IPS-18a (cell line): ENCODE data around the gene FGGY.

Source experiments
- H3K27ac ChIP-seq: one replicate; pipeline ENCODE4 v1.5.1; 2013; ENCODE audit warnings: low read length
- H3K27me3 ChIP-seq: one replicate; pipeline ENCODE4 v1.6.1; 2013; ENCODE audit warnings: mild to moderate bottlenecking, low read length; ENCODE audit not compliant: control insufficient read depth, insufficient read depth
- H3K36me3 ChIP-seq: one replicate; pipeline ENCODE4 v1.6.1; 2013; ENCODE audit warnings: low read depth, low read length; ENCODE audit not compliant: control insufficient read depth
- H3K4me1 ChIP-seq: one replicate; pipeline ENCODE4 v1.6.1; 2013; ENCODE audit warnings: low read depth, low read length; ENCODE audit not compliant: control insufficient read depth
- H3K4me3 ChIP-seq: one replicate; pipeline ENCODE4 v1.5.1; 2013; ENCODE audit warnings: low read length
- H3K9ac ChIP-seq: one replicate; pipeline ENCODE4 v1.6.1; 2013; ENCODE audit warnings: mild to moderate bottlenecking, low read length, moderate library complexity
- H3K9me3 ChIP-seq: one replicate; pipeline ENCODE4 v1.6.1; 2013; ENCODE audit warnings: low read depth, low read length; ENCODE audit not compliant: control insufficient read depth

The FGGY gene

DNA sequence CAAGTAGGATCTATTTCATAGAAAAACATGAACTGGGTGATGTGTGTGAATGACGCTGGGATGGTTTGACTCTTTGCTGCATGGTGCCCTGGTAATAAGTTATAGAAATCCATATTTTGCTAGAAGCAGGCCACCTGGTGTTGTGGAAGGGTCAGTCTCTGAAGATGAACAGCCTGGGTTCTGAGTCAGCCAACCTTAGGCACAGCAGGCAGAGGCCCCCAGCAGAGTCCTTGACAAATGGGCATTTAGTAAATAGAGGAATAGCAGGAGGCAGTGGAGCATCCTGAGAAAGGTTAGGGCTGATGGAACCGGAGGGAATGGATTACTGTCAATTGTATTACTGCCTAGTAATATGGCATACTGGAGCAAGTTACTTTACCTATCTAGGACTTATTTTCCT lies 20.9 kb downstream of the FGGY start:
- no peaks in the 10 kb centered on the region for H3K27me3 ChIP-seq
- H3K27ac ChIP-seq = no peak overlapping the region
- no peak overlapping the region for H3K4me3 ChIP-seq
- H3K9ac ChIP-seq = no peak overlapping the region
- no peaks in the 10 kb centered on the region for H3K36me3 ChIP-seq
- peaks cover 8% of the 10 kb centered on the region for H3K4me1 ChIP-seq
- H3K9me3 ChIP-seq = no peaks in the 10 kb centered on the region

DNA sequence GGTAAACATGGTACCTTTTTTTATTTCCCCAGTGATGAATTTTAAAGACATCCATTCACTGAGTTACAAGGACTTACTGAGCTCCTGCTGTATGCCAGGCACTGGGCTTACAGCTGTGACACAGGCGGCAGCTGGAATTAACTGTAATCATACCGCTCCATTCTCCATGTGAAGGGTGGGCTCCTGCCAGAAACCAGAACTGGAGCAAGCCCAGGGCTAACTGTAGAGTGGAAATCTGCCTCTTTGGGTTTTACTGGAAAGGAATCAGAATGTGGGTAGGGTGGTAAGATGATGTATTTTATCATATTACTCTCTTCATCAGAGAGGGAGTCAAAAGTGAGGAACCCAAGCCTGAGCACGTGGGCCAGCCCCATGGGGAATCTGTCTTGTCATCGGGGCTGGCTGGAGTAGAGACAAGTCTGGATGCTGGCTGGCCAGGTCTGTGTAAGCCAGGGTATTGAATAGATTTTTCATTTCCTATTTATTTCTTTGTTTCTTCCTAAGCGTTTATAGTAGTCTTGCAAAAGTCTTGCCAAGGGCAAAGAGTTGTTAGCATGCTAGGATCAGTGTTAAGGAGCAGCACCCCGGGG lies 21.5 kb downstream of the FGGY start:
- Histone ChIP-seq H3K27ac (no peak overlapping the region), H3K9me3 (no peaks in the 10 kb centered on the region), H3K9ac (no peak overlapping the region), H3K27me3 (no peaks in the 10 kb centered on the region), H3K4me3 (no peak overlapping the region), H3K36me3 (no peaks in the 10 kb centered on the region), H3K4me1 (peaks cover 8% of the 10 kb centered on the region)

DNA sequence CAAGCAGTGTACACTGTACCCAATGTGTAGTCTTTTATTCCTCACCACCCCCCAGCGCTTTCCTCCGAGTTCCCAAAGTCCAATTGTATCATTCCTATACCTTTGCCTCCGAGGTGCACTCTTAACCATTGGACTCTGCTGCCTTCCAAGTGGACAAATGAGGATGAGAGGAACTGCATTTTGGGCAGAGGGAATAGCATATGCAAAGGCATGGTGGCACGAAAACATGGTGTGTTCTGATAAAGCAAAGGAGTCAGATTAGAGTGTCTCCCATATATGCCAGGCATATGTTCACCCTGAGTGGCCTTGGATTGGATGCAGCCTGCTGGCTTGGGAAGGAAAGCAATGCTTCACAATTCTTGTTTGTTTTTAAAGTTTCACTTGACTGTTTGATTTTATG lies 25.5 kb downstream of the FGGY start:
- Histone ChIP-seq H3K9ac (no peak overlapping the region), H3K36me3 (no peaks in the 10 kb centered on the region), H3K4me3 (no peak overlapping the region), H3K27me3 (no peaks in the 10 kb centered on the region), H3K4me1 (peaks cover 10% of the 10 kb centered on the region), H3K27ac (no peak overlapping the region), H3K9me3 (no peaks in the 10 kb centered on the region)

DNA sequence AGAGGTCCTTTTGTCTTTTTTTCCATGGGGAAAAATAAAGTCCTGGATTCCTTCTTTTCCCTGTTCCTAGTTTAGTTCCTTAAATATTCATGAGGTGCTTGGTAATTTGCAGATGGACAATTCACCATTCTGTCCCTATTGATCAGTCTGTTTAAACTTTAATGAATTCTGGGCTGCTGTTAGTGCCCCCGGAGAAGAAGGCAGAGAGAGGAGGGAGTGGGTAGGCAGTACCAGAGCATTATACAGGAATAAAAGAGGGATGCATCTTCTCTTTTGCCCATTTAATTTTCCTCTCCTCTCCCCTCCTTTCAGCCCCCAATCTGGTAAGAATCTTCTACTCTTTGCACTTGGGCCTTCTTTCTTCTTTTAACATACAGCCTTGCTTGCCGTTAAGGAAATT lies 25.9 kb downstream of the FGGY start:
- Histone ChIP-seq H3K4me1 (peaks cover 9% of the 10 kb centered on the region), H3K9ac (no peak overlapping the region), H3K4me3 (no peak overlapping the region), H3K36me3 (no peaks in the 10 kb centered on the region), H3K9me3 (no peaks in the 10 kb centered on the region), H3K27me3 (no peaks in the 10 kb centered on the region), H3K27ac (no peak overlapping the region)

DNA sequence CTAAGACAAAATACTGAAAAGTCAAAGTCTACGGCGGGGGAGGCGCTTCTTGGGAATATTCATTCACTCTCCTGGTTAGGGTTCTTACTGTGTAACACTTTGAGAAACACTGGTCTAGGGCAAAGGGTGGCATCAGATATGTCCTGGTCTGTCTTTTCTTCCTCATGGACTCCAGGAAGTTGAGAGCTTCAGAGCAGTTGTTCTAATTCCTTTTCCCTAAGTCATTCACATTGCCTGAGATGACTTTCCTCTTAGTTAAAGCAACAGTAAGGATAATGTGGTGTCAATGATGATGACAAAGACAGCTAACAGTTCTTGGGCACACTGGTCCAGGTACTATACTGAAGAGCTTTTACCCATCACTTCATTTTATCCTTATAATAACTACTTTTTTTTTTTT lies 27.0 kb downstream of the FGGY start:
- Histone ChIP-seq H3K27me3 (no peaks in the 10 kb centered on the region), H3K9ac (no peak overlapping the region), H3K36me3 (no peaks in the 10 kb centered on the region), H3K4me3 (no peak overlapping the region), H3K27ac (no peak overlapping the region), H3K9me3 (no peaks in the 10 kb centered on the region), H3K4me1 (peaks cover 5% of the 10 kb centered on the region)

DNA sequence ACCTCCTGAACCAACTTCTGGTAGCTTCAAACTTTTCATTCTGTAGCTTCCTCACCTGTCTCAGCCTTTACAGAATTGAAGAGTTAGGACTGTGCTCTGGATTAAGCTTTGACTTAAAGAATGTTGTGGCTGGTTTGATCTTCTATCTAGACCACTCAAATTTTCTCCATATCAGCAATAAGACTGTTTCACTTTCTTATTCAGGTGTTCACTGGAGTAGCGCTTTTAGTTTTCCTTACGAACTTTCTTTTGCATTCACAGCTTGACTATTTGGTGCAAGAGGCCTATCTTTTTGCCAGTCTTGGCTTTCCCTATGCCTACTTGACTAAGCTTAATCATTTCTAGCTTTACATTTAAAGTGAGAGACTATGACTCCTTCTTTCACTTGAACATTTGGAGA lies 31.5 kb downstream of the FGGY start:
- Histone ChIP-seq H3K9me3 (no peaks in the 10 kb centered on the region), H3K4me1 (peaks cover 5% of the 10 kb centered on the region), H3K4me3 (no peak overlapping the region), H3K9ac (no peak overlapping the region), H3K27me3 (no peaks in the 10 kb centered on the region), H3K27ac (no peak overlapping the region), H3K36me3 (no peaks in the 10 kb centered on the region)

DNA sequence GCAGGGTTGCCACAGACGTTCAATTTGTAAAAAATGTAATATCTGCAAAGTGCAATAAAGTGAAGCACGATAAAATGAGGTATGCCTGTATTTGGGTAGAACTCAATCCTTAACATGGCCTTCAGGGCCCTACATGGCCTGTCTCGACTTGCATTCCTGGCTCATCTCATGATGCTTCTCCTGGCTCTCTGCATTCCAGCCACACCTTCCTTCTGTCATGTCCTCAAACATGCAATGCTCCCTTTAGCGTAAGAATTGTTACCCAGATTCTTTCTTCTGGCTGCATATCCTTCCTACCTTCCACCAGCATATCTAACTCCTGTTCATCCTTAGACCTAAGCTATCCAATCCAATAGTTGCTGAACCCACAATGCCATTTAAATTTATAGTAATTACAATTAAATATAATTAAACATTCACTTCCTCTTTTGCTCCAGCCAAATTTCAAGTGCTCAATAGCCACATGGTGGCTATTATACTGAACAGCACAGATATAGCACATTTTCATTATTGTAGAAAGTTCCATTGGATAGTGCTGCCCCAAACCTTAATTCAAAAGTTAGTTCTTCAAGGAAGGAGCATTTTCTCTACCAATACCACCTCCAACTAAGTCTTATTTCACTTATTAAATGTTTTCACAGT lies 32.6 kb downstream of the FGGY start:
- Histone ChIP-seq H3K27me3 (no peaks in the 10 kb centered on the region), H3K27ac (no peak overlapping the region), H3K4me3 (no peak overlapping the region), H3K9me3 (no peaks in the 10 kb centered on the region), H3K9ac (no peak overlapping the region), H3K36me3 (no peaks in the 10 kb centered on the region), H3K4me1 (peaks cover 5% of the 10 kb centered on the region)

DNA sequence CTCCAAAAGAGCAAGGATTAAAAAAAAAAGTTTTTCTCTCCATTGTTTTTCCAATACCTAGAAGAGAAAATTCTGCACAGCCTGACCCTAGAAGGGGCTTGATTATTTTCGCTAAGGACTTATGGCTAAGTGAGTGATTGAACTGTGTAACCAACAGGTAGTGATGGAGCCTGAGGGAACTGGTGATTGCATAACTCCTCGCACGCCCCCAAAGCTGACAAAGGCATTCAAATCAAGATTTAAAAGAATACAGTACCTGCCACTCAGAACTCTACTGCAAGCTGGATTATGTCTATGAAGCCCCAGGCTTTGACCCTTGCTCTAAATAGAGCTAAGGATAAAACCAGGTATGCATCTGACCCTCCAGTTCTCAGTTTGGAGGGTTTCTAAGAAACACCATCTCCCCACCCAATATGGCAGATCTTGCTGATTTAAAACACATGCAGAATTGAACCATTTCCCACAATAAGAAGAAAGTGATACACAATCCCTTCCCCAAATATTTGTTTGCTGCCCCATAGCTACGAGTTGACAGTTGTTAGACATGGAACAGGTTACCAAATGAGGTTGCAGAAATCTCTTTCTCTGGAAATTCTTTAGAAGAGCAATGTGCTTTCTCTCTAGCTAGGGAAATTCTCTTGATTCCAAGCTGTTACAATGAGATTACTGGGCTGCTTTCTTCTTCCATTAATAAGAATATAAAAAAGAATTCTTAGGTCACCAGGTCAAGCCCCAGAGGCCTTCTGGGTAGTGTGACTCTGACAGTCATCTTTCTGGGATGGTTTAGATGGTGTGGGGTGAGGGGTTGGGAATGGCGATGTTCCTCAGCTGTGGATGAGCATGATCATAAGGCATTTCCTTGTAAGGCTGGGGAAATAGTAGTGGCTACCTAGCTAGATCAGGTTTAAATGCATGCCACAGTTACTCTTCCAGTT lies 35.1 kb downstream of the FGGY start:
- Histone ChIP-seq H3K9ac (no peak overlapping the region), H3K9me3 (no peaks in the 10 kb centered on the region), H3K27me3 (no peaks in the 10 kb centered on the region), H3K4me1 (no peaks in the 10 kb centered on the region), H3K36me3 (no peaks in the 10 kb centered on the region), H3K4me3 (no peak overlapping the region), H3K27ac (no peak overlapping the region)

DNA sequence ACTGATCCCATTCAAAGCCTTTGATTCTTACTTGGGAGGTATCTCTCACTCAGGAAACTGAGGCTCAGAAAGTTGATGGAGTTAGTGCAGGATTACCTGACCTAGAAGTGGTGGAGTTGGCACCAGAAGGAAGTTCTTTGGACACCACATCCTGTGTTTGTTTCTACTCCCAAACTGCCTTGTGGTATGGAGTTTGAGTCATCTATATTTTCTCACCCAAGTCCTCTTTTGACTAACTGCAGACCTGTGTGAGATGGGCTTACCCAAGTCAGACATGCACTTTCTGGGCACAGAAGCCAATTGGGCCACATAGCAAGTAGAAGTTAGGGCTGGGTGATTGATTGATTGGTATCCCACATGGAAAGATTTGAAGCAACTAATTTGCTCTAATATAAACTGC lies 36.1 kb downstream of the FGGY start:
- H3K4me1 ChIP-seq = no peaks in the 10 kb centered on the region
- H3K9ac ChIP-seq = no peak overlapping the region
- no peak overlapping the region for H3K27ac ChIP-seq
- no peaks in the 10 kb centered on the region for H3K9me3 ChIP-seq
- no peaks in the 10 kb centered on the region for H3K36me3 ChIP-seq
- H3K4me3 ChIP-seq = no peak overlapping the region
- H3K27me3 ChIP-seq = no peaks in the 10 kb centered on the region

DNA sequence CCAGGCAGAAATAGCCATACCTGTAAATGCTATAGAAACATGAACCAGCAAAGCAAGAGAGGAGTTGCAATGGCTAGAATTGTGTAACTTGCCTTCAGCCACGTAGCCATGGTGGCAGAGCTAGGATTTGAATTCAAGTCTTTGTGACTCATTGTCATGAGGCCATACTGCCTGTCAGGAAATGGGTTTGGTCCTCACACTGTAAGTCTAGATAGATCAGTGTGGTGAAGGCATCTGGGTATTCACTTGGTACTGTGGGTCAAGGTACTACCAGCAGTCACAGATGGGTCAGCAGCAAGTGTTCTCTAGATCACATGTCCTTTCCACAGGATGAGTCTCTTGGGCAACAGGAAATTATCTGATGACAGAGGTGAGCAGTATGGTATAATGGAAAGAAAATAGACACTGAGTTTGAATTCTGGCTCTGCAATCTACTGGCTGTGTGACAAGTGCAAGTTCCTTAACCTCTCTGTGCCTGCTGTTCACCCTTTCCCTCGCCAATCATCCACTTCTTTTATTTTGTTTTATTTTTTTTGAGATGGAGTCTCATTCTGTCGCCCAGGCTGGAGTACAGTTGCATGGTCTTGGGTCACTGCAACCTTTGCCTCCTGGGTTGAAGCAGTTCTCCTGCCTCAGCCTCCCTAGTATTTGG lies 36.9 kb downstream of the FGGY start:
- Histone ChIP-seq H3K27ac (no peak overlapping the region), H3K36me3 (no peaks in the 10 kb centered on the region), H3K9me3 (no peaks in the 10 kb centered on the region), H3K4me1 (no peaks in the 10 kb centered on the region), H3K9ac (no peak overlapping the region), H3K4me3 (no peak overlapping the region), H3K27me3 (no peaks in the 10 kb centered on the region)

DNA sequence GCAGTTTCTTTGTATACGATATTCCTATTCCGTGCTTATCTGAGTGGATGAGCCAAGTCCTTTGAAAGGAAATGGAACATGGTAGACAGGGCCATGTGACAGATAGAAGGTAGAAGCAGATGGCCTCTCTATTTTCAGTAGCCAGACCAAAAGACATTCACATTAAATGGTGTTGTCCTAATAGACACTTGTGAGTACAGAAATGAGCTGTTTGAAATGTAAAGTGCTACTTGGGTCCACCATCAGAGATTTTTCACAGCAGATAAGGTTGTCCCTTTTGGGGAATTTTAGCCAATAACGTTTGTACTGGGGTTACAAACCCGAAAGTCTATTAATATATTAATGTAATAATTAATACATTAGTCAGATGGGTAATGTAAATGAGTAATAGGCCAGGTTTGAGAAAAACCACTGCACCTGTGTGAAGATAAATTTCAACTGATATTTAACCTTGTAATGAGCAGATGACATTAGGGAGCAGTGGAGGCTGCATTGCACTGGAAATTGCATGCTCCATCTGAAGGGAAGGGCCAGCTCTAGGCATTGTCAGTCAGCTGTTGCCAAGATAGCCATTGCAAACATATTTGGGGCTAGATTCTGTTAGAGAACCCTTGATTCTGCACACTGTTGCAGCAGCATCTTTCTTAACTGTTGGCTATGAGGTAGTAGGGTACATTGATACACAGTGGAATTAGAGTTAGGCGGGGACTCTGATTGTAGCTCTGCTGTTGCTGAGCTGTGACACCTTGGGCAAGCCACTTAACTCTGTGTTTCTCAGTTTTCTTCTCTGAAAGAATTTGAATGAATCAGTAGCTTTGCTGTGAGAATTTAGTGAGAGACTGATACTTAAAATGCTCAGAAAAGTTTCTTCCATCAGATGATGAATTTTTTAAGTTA lies 43.8 kb downstream of the FGGY start:
- H3K36me3 ChIP-seq = no peaks in the 10 kb centered on the region
- no peak overlapping the region for H3K27ac ChIP-seq
- no peak overlapping the region for H3K9ac ChIP-seq
- no peaks in the 10 kb centered on the region for H3K9me3 ChIP-seq
- H3K4me1 ChIP-seq = no peaks in the 10 kb centered on the region
- no peaks in the 10 kb centered on the region for H3K27me3 ChIP-seq
- no peak overlapping the region for H3K4me3 ChIP-seq
